GM15510 (cell line): ENCODE data around the gene MDM4.

Source experiments
- POLR2A ChIP-seq: IDR thresholded peaks from 3 replicates; pipeline ENCODE4 v1.6.1; 2011; ENCODE audit warnings: borderline replicate concordance; ENCODE audit not compliant: insufficient read length; ENCODE audit errors: extremely low read depth

MDM4 gene

DNA sequence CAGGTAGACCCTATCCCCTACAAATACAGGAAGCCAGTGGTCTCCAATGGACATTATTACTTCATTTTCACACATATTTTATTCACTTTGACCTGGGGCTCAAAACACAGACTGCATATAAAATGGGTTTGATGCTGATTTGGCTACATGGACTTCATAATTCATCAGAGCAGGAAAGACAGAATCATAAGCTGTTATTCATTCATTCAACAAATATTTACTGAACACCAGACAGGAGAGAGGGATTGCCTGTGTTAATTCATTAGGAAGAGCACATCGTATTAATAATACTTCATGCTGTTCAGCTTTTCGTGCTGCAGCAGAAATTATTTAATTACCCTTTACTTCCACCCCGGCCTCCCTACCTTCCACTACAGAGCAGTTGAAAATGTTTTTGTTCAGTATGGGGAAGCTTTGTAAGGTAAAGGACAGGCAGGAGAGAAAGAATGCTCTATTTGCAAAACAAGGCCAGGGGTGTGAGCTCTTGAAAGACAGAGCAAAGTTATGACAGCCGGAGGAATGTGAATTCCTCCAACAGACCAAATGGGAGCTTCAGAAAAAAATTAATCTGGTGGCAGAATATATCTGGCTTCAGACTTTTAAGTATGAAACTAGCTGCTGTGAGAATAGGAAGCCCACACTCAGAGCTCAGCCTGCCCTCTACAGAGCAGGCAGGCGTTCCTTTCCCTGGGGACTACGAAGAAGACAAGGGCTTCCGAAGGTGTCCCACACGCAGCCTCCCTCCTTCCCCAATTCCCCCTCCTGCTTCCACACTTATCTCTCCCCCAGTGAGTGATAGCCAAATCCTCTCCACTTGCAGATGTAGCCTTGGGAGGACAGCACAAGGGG lies 58.0 kb downstream of the MDM4 start:
- TF ChIP-seq POLR2A: no peak

DNA sequence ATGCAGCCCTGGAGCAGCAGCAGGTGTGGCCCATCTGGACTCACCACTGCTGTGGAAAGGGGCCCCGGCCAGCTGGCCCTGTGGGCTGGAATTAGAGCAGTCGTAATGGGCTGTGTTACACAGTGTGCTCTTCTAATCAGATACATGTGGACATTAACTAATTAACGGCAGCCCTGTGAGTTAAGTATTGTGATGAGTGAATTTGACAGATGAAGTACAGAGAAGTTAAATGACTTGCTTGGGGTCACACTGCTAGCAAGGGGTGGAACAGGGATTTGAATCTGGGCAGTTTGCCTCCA lies 58.6 kb downstream of the MDM4 start:
- no peak for TF ChIP-seq POLR2A

GRCh38 chr1:204575221-204576190 lies 59.3 kb downstream of the MDM4 start:
- no peak for TF ChIP-seq POLR2A

DNA sequence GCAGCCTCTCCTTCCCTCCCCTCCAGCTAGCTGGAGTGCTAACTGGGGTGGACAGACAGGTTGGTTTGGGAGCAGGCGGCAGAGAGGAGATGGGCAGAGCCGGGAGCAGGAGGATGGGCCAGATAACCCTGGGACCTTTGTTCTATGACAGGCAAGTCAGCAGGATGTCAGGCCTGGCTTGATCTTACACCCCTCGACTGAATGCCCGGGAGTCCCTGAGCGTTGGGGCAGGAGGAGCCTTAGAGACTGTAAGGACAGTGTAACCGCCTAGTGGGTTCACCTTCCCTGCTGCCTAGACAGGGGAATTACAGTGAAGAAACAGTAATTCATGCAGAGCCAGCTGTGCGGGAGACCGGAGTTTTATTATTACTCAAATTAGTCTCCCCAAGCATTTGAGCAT lies 60.2 kb downstream of the MDM4 start:
- no peak for TF ChIP-seq POLR2A

- no peak for TF ChIP-seq POLR2A
Measured at GRCh38 chr1:204577794-204578478, 61.7 kb downstream of the MDM4 start.

- TF ChIP-seq POLR2A: no peak
Measured at GRCh38 chr1:204578867-204579664, 62.9 kb downstream of the MDM4 start.

- no peak for TF ChIP-seq POLR2A
Measured at GRCh38 chr1:204579681-204580080, 63.5 kb downstream of the MDM4 start.

GRCh38 chr1:204580862-204581261 lies 64.7 kb downstream of the MDM4 start:
- TF ChIP-seq POLR2A: no peak

DNA sequence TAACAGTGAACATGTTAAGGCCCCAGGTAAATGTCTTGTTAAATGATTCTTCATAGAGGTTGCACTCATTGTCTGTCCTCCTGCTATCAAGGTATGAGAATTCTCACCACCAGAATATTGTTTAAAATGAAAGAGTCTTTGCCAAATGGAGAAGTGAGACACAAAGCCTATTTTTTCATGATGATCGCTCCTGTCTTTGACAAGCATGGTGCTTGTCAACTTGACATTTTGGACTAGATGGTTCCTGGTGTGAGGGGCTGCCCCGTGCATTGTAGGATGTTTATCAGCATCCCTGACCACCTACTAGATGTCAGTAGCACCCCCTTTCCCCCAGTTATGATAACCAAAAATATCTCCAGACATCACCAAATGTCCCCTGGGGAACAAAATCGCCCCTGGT lies 65.6 kb downstream of the MDM4 start:
- TF ChIP-seq POLR2A: no peak

GRCh38 chr1:204583909-204584632 lies 67.9 kb downstream of the MDM4 start:
- no peak for TF ChIP-seq POLR2A

DNA sequence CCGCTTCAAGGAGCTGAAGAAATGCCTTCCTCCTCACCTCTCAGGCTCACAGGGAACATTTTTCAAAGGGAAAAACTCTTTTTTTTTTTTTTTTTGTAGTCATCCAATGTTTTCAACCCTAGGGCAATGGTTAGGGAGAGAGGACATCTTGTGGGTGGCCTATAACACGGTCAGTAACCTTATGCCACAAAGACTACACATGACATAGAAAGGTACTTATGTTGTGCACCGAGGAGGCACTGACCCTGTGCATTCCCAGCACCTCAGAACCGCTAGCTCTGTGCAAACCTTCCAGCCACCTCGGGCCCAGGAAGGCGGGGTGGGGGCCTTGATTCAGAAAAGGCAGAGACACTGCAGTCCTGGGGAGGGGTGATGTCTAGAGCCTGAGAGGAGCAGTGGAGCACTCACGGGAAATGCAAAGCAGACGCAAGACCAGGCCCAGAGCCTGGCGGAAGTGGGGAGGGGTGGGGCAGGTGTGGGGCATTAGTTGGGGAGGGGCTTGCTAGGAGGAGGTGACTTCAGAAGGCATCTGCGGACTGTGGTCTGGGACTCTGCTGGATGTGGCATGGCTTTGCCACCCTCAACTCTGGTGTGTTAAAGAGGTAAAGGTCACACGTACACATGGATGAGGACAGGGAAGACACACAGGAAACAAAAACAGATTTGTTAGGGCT lies 68.6 kb downstream of the MDM4 start:
- TF ChIP-seq POLR2A: no peak

- TF ChIP-seq POLR2A: no peak
Measured at GRCh38 chr1:204587621-204588020, 71.4 kb downstream of the MDM4 start.

DNA sequence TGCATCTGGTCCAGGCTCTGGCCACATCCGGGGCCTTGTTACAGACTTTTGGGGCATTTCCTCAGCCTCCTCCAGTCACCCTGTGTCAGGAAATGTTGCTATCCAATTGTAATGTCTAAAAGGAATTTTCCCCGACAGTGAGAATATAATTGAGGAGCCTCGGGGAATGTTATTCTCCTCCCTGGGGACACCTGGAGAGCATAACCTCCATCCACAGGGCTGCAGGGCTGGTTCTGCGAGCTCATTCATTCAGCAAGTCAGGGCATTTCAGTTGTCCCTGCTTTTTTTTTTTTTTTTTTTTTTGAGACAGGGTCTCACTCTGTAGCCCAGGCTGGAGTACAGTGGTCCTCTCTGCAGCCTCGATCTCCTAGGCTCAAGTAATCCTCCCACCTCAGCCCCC lies 72.6 kb downstream of the MDM4 start:
- no peak for TF ChIP-seq POLR2A
